CD4-positive, alpha-beta T cell treated with Interleukin-2 at 100 ng/mL for 4 hours (primary cell): Measurements from ENCODE around the gene TMEM184B.
A peak's percentile ranks its signal among the peaks of the same experiment; 100 is the strongest.

Experiments
- DNase-seq: peaks from one replicate; pipeline ENCODE4 v3.0.0-alpha.2; 2020; ENCODE audit warnings: low spot score

TMEM184B gene

DNA sequence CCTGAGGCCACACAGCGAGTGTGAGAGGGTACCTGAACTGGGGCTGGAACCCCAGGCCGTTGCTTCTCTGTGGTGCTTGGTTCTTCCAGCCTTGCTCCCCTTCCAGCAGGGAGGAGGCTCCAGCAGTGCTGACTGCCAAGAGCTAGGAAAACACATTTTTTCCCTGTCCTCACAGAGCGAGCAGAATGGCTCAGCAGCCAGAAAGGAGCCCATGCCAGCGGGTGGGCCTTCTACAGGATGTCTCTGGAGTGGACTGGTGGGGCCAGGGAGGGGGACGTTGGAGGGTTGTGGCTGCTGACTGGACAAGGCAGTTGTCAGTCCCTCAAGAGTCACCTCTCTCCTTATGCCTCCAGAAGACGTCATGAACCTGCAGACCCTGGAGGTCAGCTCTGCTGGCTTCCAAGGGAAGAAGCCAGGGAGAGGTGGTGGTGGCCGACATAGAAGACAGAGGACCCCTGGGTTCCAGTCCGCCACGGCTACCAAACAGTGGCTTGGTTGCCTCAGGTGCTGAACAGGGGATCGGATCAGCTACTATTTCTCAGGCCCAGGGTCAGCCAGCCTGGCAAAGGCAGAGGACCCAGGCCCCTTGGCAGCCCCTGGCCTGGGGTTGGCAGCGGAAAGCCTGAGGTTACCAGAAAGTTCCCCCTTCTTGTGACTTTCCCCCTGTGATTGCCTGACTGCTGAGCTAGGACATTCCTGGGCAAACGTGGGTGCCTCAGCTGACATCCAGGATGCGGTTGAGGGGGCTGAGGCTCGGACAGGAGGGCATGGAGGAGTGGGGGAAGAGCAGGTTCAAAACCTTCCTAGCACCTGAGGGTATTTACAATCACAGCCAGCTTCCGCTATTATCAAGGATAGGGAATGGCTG, 67.3 kb downstream of the TMEM184B start:
- DNase-seq = no peak

GRCh38 chr22:38204784-38205183, 68.0 kb downstream of the TMEM184B start:
- DNase-seq = no peak

GRCh38 chr22:38203855-38204514, 68.8 kb downstream of the TMEM184B start:
- DNase-seq = no peak

- DNase-seq = peak; percentile 28
Observed at GRCh38 chr22:38203090-38203810, 69.6 kb downstream of the TMEM184B start.

DNA sequence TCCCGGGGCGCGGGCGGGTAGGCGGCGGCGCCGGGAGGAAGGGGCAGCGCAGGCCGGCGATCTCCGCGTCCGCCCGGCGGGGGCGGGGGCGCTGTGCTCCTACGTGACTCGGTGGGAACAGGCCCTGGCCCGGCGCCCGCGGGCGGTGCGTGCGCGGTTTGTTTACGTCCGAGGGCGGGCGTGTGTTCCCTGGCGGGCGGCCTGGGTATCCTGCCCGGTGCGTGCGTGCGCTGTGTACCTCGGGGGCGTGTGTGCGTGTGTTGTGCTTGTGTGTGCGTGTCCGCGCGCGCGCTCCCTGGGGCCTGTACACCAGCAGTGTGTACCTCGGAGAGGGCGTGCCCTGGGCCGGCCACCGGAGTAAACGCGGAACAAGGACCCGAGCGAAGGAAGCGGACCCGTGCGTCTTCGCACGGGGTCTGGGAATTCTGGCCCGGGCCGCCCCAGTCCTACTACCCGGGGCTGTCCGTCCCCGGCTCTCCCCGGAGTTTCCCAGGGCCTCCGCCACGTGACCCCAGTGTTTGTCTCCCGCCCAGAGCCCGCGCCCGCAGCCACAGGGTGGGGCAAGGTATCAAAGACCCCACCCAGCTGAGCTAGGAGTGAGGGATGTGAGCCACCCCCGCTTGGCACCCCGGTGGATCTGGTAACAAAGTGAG, 70.2 kb downstream of the TMEM184B start:
- peak; percentile 51 for DNase-seq

DNA sequence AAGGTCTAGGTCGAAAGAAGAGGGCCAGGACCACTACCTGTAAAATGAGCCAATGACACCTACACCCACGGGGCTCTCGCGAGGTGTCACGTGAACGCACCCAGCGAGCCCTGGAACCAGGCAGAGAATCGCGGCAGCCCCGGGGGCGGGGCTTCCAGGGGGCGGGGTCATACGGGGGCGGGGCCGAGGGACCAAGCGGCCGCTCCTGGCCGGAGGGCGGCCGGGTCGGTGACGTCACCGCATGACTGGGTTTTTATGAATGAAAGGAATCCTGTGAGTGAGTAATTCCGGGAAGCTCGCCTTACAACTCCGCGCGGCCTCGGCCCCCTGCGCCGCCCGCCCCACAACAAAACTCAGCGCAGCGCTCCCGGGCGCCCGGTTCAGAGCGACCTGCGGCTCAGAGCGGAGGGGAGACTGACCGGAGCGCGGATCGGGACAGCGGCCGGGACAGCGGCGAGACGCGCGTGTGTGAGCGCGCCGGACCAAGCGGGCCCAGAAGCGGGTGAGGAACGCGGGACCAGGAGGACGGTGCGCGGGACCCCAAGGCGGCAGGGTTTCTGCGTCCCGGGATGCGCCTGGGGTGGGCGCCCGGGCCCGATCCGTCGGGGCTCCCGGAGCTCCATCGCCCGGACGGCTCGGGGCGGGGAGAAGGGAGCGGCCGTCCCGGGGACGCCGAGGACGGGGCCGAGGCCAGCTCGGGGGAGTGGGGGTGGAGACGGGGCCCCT, 70.9 kb downstream of the TMEM184B start, which contains the start of gene MAFF:
TSS of gene MAFF (plus strand) at position 284 of the 726 bp plus-strand sequence. CDS start 11,860 bp downstream, outside the sequence.
- DNase-seq = peak; percentile 95

DNA sequence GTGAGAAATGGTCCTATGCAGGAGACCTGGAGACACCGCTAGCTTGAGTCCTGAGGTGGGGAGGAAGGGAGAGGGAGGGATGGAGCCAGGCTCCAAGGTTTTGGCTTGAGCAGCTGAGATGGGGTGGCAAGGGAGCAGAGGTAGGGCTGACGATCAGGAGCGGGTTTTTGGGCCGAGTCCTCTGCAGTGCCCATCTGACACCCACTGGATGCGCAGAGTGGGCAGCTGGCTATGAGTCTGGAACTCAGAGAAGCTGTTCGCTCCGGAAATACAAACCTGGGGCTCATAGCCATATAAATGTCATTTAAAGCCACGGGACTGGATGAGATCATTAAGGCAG, 71.5 kb downstream of the TMEM184B start:
- no peak for DNase-seq

GRCh38 chr22:38199826-38200559, 72.8 kb downstream of the TMEM184B start:
- DNase-seq = no peak

- DNase-seq = no peak
Observed at GRCh38 chr22:38196791-38197419, 75.9 kb downstream of the TMEM184B start.

GRCh38 chr22:38193580-38193979, 79.2 kb downstream of the TMEM184B start:
- DNase-seq = no peak

DNA sequence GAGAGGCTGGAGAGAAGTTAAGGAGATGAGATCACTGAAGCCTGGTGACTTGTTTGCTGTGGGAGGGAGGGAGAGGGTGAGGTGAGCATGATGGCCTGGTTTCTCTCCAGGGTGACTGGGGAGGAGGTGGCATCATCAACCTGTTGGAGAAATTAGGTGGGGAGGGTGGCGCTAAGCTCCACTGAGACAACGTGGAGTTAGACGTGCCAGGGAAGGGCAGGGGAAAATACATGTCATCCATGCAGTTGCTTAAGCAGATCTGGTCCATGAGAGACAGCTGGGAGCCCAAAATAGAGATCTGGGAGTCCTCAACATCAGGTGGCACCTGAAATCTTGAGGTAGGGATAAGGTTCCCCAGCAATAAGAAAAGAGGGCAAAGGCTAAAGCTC, 80.3 kb downstream of the TMEM184B start:
- no peak for DNase-seq

DNA sequence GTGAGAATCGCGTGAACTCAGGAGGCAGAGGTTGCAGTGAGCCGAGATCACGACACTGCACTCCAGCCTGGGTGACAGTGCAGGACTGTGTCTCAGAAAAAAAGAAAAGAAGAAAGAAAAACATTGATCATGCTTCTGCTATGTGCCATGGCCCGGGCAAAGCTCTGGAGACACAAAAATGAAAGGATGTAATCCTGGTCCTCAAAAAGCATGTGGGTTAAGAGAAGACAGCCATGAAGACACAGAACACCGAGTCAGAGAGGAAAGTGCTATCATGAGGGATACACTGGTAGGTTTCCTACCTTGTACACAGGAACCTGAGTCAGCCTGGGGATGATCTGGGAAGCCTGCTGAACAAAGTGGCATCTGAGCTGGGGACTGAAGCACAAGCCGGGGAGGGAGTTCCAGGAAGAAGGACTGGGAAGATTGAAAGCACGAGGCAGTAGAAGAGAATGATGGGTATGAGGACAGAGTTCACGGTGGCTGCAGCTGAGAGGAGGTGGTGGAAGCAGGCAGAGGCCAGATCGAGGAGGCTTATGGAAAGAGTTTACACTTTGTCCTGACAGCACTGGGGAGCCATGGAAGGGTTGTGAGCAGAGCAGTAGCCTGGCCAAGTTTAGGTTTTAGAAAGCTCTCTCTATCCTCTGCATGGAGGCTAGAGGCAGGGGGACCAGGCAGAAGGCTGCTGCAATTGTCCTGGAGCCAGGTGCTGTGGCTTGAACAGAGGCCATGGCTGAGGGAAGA, 80.9 kb downstream of the TMEM184B start:
- no peak for DNase-seq

DNA sequence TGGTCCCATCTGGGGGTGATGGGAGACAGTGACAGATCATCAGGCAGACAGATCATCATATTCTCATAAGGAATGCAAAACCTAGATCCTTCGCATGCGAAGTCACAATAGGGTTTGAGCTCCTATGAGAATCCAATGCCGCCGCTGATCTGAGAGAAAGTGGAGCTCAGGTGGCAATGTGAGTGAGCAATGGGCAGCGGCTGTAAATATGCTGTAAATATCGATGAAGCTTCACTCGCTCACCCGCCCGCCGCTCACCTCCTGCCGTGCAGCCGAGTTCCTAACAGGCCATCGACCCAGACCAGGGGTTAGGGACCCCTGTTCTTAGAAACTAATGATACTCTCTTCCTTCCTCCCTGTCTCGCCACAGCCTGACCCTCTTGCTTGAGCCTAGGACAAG, 81.8 kb downstream of the TMEM184B start:
- DNase-seq = no peak

DNA sequence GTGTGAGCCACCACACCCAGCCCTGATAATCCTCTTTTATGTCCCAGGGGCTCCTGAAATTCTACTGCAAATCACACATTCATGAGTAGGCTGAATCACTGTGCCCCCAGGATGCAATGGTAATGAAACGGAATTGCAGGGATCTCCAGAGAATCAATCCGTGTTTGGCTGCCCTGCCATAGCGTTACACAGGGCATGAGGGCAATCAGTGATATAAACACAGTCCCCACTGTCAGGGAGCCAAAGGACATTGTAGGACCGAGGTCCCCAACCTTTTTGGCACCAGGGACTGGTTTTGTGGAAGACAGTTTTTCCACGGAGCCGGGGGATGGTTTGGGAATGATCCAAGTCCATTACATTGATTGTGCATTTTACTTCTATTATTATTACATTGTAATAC, 82.2 kb downstream of the TMEM184B start:
- no peak for DNase-seq

DNA sequence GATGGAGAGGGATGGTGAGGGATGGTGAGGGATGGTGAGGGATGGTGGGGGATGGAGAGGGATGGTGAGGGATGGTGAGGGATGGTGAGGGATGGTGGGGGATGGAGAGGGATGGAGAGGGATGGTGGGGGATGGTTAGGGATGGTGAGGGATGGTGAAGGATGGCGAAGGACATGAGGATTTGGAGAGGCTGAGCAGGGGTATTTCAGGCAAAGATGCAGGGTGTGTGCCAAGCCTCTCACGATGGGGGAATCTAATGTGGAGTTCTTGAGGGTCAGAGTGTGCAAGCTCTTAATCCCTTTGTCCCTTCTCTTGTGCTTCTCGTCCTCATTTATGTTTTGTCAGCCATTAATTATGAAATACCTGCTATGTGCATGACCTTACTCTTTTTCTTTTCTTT, 83.7 kb downstream of the TMEM184B start:
- DNase-seq = no peak

DNA sequence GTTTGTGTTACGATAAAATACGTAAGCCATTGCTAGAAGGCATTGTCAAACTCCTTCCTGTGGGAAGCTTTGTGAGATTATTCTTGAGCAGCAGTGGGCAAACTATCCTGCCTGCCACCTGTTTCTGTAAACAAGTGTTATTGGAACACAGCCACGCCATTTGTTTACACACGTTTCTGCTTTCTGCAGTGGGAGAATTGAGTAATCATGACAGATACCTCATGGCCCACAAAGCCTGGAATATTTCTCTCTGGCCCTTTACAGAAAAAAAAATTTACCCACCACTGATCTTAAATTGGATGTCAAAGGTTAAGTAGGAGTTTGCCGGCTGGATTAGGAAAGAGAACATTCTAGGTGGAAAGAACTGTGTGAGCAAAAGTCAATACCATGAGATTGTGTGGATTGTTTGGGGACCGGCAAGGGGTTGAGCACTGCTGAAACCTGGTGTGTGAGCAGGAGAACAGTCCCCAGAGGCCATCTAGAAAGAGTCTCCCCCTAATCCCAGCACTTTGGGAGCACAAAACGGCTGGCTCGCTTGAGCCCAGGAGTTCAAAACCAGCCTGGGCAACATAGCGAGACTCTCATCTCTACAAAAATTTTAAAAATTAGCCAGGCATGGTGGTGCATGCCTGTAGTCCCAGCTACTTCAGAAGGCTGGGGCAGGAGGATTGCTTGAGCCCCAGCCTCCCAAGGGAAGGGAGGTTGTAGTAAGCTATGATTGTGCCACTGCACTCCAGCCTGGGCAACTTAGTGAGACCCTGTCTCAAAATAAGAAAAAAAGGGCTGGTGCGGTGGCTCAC, 85.2 kb downstream of the TMEM184B start:
- no peak for DNase-seq

- DNase-seq = no peak
Observed at GRCh38 chr22:38186429-38186828, 86.4 kb downstream of the TMEM184B start.

DNA sequence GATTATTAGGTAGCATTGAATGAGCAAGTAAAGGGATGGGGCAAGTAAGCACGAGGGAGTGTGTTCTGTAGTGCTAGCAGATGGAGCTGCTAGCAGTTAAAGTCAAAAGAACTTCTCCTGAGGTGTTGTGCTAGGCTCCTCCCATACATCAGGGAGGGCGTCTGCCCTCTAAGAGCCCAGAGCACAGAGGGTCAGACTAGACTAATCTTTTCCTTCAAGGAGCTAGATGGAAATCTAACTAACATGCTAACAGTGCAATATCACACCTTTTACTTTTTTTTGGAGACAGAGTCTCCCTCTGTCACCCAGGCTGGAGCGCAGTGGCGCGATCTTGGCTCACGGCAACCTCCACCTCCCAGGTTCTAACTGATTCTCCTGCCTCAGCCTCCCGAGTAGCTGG, 88.0 kb downstream of the TMEM184B start:
- no peak for DNase-seq
